ENCODE results near the gene MMP21. TPM values are rescaled to one million over a fixed set of nuclear protein-coding genes. Genes with fewer than 3 reads are reported as not detected.

The MMP21 gene
- polyA plus RNA-seq, 1 donor = 0.28 TPM

GRCh38 chr10:125738206-125738605 lies 37.4 kb downstream of the MMP21 start:
- Histone ChIP-seq H3K27me3 (ENCODE audit: control insufficient read depth, insufficient read depth, low read length) (no peaks in the 10 kb centered on the region), H3K36me3 (ENCODE audit: control insufficient read depth, insufficient read depth, low read length) (peaks cover 80% of the 10 kb centered on the region), H3K27ac (ENCODE audit: low read length) (no peak overlapping the region), H3K4me1 (ENCODE audit: control insufficient read depth, insufficient read depth, low read length) (no peaks in the 10 kb centered on the region), H3K4me3 (ENCODE audit: low read length) (no peak overlapping the region), H3K9me3 (ENCODE audit: control insufficient read depth, low read depth, low read length) (no peaks in the 10 kb centered on the region)
- no peak for DNase-seq
- WGBS (ENCODE audit: insufficient coverage, low lambda C conversion rate) = 100% methylated on average over 1 of the region's 5 CpGs

GRCh38 chr10:125734823-125735222 lies 40.8 kb downstream of the MMP21 start:
- Histone ChIP-seq H3K27ac (ENCODE audit: low read length) (no peak overlapping the region), H3K27me3 (ENCODE audit: control insufficient read depth, insufficient read depth, low read length) (no peaks in the 10 kb centered on the region), H3K36me3 (ENCODE audit: control insufficient read depth, insufficient read depth, low read length) (peaks cover 85% of the 10 kb centered on the region), H3K4me3 (ENCODE audit: low read length) (no peak overlapping the region), H3K9me3 (ENCODE audit: control insufficient read depth, low read depth, low read length) (no peaks in the 10 kb centered on the region), H3K4me1 (ENCODE audit: control insufficient read depth, insufficient read depth, low read length) (no peaks in the 10 kb centered on the region)
- no peak for DNase-seq
- WGBS (ENCODE audit: insufficient coverage, low lambda C conversion rate) = 100% methylated on average over 1 of the region's 1 CpG

GRCh38 chr10:125734148-125734547 lies 41.5 kb downstream of the MMP21 start:
- no peak overlapping the region for H3K4me3 ChIP-seq (ENCODE audit: low read length)
- DNase-seq = no peak
- H3K9me3 ChIP-seq (ENCODE audit: control insufficient read depth, low read depth, low read length) = no peaks in the 10 kb centered on the region
- no CpG with 5 or more reads among the region's 1 CpG for WGBS (ENCODE audit: insufficient coverage, low lambda C conversion rate)
- H3K4me1 ChIP-seq (ENCODE audit: control insufficient read depth, insufficient read depth, low read length) = no peaks in the 10 kb centered on the region
- H3K36me3 ChIP-seq (ENCODE audit: control insufficient read depth, insufficient read depth, low read length) = peaks cover 85% of the 10 kb centered on the region
- no peaks in the 10 kb centered on the region for H3K27me3 ChIP-seq (ENCODE audit: control insufficient read depth, insufficient read depth, low read length)
- H3K27ac ChIP-seq (ENCODE audit: low read length) = no peak overlapping the region

- DNase-seq = peak in 1 of 2 donors; percentile 19
- Histone ChIP-seq H3K27ac (ENCODE audit: low read length) (no peak overlapping the region), H3K4me1 (ENCODE audit: control insufficient read depth, insufficient read depth, low read length) (peaks cover 3% of the 10 kb centered on the region)
Measured at GRCh38 chr10:125727436-125727835, 48.2 kb downstream of the MMP21 start.

GRCh38 chr10:125726914-125727313 lies 48.7 kb downstream of the MMP21 start:
- WGBS (ENCODE audit: insufficient coverage, low lambda C conversion rate) = 100% methylated on average over 2 of the region's 7 CpGs
- no peak overlapping the region for H3K27ac ChIP-seq (ENCODE audit: low read length)
- DNase-seq = no peak
- H3K9me3 ChIP-seq (ENCODE audit: control insufficient read depth, low read depth, low read length) = no peaks in the 10 kb centered on the region
- H3K4me3 ChIP-seq (ENCODE audit: low read length) = no peak overlapping the region
- H3K36me3 ChIP-seq (ENCODE audit: control insufficient read depth, insufficient read depth, low read length) = peaks cover 72% of the 10 kb centered on the region
- peaks cover 3% of the 10 kb centered on the region for H3K4me1 ChIP-seq (ENCODE audit: control insufficient read depth, insufficient read depth, low read length)
- no peaks in the 10 kb centered on the region for H3K27me3 ChIP-seq (ENCODE audit: control insufficient read depth, insufficient read depth, low read length)

More at GRCh38 chr10:125727436-125727835, 48.2 kb downstream of the MMP21 start:
- Histone ChIP-seq H3K4me3 (ENCODE audit: low read length) (no peak overlapping the region), H3K27me3 (ENCODE audit: control insufficient read depth, insufficient read depth, low read length) (no peaks in the 10 kb centered on the region), H3K9me3 (ENCODE audit: control insufficient read depth, low read depth, low read length) (no peaks in the 10 kb centered on the region), H3K36me3 (ENCODE audit: control insufficient read depth, insufficient read depth, low read length) (peaks cover 75% of the 10 kb centered on the region)
- WGBS (ENCODE audit: insufficient coverage, low lambda C conversion rate) = 0% methylated on average over 1 of the region's 3 CpGs

GRCh38 chr10:125722811-125723210 lies 52.8 kb downstream of the MMP21 start:
- Histone ChIP-seq H3K4me1 (ENCODE audit: control insufficient read depth, insufficient read depth, low read length) (peaks cover 7% of the 10 kb centered on the region), H3K27me3 (ENCODE audit: control insufficient read depth, insufficient read depth, low read length) (no peaks in the 10 kb centered on the region), H3K9me3 (ENCODE audit: control insufficient read depth, low read depth, low read length) (no peaks in the 10 kb centered on the region), H3K4me3 (ENCODE audit: low read length) (no peak overlapping the region), H3K36me3 (ENCODE audit: control insufficient read depth, insufficient read depth, low read length) (peaks cover 41% of the 10 kb centered on the region), H3K27ac (ENCODE audit: low read length) (no peak overlapping the region)
- no CpG with 5 or more reads among the region's 1 CpG for WGBS (ENCODE audit: insufficient coverage, low lambda C conversion rate)
- no peak for DNase-seq

- Histone ChIP-seq H3K27me3 (ENCODE audit: control insufficient read depth, insufficient read depth, low read length) (no peaks in the 10 kb centered on the region), H3K9me3 (ENCODE audit: control insufficient read depth, low read depth, low read length) (no peaks in the 10 kb centered on the region), H3K4me3 (ENCODE audit: low read length) (no peak overlapping the region), H3K4me1 (ENCODE audit: control insufficient read depth, insufficient read depth, low read length) (peaks cover 3% of the 10 kb centered on the region), H3K36me3 (ENCODE audit: control insufficient read depth, insufficient read depth, low read length) (peaks cover 31% of the 10 kb centered on the region), H3K27ac (ENCODE audit: low read length) (no peak overlapping the region)
- 63% methylated on average over 2 of the region's 6 CpGs for WGBS (ENCODE audit: insufficient coverage, low lambda C conversion rate)
- DNase-seq = no peak
Measured at GRCh38 chr10:125721035-125721434, 54.6 kb downstream of the MMP21 start.

GRCh38 chr10:125720002-125720382 lies 55.6 kb downstream of the MMP21 start:
- H3K36me3 ChIP-seq (ENCODE audit: control insufficient read depth, insufficient read depth, low read length) = peaks cover 25% of the 10 kb centered on the region
- no peaks in the 10 kb centered on the region for H3K27me3 ChIP-seq (ENCODE audit: control insufficient read depth, insufficient read depth, low read length)
- no peaks in the 10 kb centered on the region for H3K9me3 ChIP-seq (ENCODE audit: control insufficient read depth, low read depth, low read length)
- H3K4me1 ChIP-seq (ENCODE audit: control insufficient read depth, insufficient read depth, low read length) = peaks cover 3% of the 10 kb centered on the region
- peak overlapping the region; percentile 98 for H3K4me3 ChIP-seq (ENCODE audit: low read length)
- WGBS (ENCODE audit: insufficient coverage, low lambda C conversion rate) = 0% methylated on average over 2 of the region's 15 CpGs
- peak overlapping the region; percentile 79 for H3K27ac ChIP-seq (ENCODE audit: low read length)
- DNase-seq = no peak

GRCh38 chr10:125719173-125720001 lies 56.2 kb downstream of the MMP21 start, which contains the start of gene EDRF1:
EDRF1 (plus strand) TSS chr10:125719709; CDS start chr10:125719808, 99 bp downstream.
- H3K4me1 ChIP-seq (ENCODE audit: control insufficient read depth, insufficient read depth, low read length) = peaks cover 3% of the 10 kb centered on the region
- WGBS (ENCODE audit: insufficient coverage, low lambda C conversion rate) = no CpG with 5 or more reads among the region's 72 CpGs
- peaks cover 21% of the 10 kb centered on the region for H3K36me3 ChIP-seq (ENCODE audit: control insufficient read depth, insufficient read depth, low read length)
- no peaks in the 10 kb centered on the region for H3K9me3 ChIP-seq (ENCODE audit: control insufficient read depth, low read depth, low read length)
- peak; percentile 99 for DNase-seq
- H3K27me3 ChIP-seq (ENCODE audit: control insufficient read depth, insufficient read depth, low read length) = no peaks in the 10 kb centered on the region
- H3K4me3 ChIP-seq (ENCODE audit: low read length) = peak within 1 kb of the TSS; percentile 98
- peak within 1 kb of the TSS; percentile 79 for H3K27ac ChIP-seq (ENCODE audit: low read length)

Data from large intestine (tissue), 3 donors.